ENCODE data around the gene DPP10.

DNA sequence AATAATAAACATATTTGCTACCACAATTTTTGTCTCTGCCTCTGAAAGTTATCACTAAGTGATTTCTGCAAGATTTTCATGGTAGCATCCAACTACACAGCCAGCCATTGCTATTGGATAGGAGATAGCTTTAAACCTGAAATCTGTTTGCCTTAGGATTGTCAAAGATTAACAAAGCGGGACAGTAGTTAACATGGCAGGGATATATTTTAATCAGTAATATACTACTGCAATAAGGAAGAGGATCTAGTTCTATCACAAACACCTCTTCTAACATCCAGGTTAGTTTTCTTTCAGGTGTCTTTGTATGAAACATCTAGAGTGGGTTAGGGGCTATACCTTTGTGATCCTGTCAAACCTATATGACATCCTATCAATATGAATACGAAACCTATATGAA lies 641.3 kb downstream of the DPP10 start:
- TF ChIP-seq, protein P1, sequence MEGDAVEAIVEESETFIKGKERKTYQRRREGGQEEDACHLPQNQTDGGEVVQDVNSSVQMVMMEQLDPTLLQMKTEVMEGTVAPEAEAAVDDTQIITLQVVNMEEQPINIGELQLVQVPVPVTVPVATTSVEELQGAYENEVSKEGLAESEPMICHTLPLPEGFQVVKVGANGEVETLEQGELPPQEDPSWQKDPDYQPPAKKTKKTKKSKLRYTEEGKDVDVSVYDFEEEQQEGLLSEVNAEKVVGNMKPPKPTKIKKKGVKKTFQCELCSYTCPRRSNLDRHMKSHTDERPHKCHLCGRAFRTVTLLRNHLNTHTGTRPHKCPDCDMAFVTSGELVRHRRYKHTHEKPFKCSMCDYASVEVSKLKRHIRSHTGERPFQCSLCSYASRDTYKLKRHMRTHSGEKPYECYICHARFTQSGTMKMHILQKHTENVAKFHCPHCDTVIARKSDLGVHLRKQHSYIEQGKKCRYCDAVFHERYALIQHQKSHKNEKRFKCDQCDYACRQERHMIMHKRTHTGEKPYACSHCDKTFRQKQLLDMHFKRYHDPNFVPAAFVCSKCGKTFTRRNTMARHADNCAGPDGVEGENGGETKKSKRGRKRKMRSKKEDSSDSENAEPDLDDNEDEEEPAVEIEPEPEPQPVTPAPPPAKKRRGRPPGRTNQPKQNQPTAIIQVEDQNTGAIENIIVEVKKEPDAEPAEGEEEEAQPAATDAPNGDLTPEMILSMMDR (conservative IDR thresholded peaks at IDR 0.05), result no peak
- no peak for TF ChIP-seq ZFX (IDR thresholded peaks at IDR 0.05)

Measured in C4-2B (cell line).